Stimulated activated naive CD8-positive, alpha-beta T cell treated with anti-CD3 and anti-CD28 coated beads, Interleukin-15, Interleukin-2, amounts not matched to agents 100 U/mL and 50 U/mL, for 24 hours (primary cell): ENCODE results near the gene PXYLP1.
A peak's percentile ranks its signal among the peaks of the same experiment; 100 is the strongest.
"Not testable (repeated sequence)": the region's sequence is repeated elsewhere in the genome, so short reads cannot be mapped to it uniquely, and the experiment has no call there.

Experiments used
- ATAC-seq: fragments of 150-1000 bp; cut with Tn5 transposase; one replicate; pipeline ENCODE4 v1.10.0; 2021
- DNase-seq: peaks from one replicate; pipeline ENCODE4 v3.0.0; 2021

Gene PXYLP1

GRCh38 chr3:141294301-141294700 is 62.7 kb downstream of the PXYLP1 start:
- ATAC-seq (no peak), DNase-seq (no peak)

DNA sequence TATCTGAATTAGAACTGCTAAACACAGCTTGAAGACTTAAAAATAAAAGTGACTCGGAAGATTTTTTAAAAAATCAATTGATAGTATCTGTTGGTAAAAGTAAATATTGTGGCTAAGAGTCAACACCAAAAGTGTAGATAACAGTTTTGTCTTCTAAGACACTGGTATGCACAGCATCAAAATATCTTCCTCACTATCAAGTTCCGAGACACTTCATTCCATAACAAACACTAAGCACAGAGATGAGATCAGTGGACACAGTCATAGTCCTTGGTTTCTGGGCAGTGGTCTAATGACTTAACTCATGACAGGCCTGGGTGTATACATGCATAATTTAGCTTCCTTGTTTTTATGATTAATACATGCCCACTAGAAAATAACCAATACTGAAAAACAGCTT is 63.2 kb downstream of the PXYLP1 start:
- no peak for DNase-seq
- ATAC-seq, result peak; percentile 92

- ATAC-seq, DNase-seq: not testable (repeated sequence)
Measured at GRCh38 chr3:141300426-141300825, 68.8 kb downstream of the PXYLP1 start.

GRCh38 chr3:141302364-141303141 is 70.9 kb downstream of the PXYLP1 start:
- DNase-seq (no peak), ATAC-seq (no peak)

DNA sequence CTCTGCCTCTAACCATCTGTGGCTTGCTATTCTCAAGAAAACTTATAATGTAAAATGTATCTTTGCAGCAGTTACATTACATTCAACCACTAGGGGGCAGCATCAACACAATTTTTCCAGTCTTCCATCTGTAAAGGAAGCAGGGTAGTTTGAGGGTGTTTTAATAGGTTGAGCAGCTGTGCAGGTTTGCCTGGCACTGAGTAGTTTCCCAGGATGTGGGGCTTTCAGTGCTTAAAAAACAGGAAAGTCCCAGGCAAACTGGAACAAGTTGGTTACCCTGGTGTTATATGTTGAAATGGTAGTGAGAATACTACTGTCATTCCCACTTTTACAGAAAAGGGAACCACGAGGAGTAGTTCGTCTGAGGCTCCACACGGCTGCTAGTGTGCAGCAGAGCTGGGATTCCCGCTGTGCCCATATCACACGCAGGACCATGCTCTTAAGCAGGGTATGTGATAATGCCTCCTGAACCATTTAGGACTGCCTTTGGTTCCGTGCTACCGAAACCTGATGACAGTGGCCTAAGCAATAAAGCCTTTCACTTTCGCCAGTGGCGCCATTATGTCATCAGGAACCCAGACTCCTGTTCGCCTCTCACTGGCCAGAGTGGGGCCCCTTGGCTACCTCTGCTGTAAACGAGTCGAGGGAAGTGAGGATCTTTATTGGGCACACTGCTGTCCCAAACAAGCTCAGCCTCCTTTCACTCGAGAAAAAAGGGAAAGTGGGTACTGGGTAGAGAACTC is 72.0 kb downstream of the PXYLP1 start:
- ATAC-seq, result peak; percentile 38
- peak; percentile 67 for DNase-seq

DNA sequence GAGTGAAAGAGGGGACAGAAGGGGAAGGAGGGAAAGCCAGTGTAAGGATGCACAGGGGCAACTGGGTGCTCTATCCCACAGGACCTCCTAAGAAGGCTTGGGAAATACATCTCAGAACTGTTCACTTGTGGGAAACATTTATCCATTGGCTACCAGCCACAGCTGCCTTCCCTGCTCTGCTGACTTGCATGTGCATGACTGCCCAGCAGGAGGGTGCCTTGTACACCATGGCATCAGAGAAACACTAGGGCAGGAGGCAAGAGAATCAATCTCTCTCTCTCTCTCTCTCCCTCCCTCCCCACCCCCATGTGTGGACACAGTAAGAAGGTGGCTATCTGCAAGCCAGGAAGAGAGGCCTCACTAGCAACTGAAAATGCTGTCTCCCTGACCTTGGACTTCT is 73.8 kb downstream of the PXYLP1 start:
- DNase-seq, result no peak

GRCh38 chr3:141306276-141306675 is 74.7 kb downstream of the PXYLP1 start:
- DNase-seq (no peak), ATAC-seq (no peak)

More for the DNA sequence above, 73.8 kb downstream of the PXYLP1 start:
- ATAC-seq, result no peak

DNA sequence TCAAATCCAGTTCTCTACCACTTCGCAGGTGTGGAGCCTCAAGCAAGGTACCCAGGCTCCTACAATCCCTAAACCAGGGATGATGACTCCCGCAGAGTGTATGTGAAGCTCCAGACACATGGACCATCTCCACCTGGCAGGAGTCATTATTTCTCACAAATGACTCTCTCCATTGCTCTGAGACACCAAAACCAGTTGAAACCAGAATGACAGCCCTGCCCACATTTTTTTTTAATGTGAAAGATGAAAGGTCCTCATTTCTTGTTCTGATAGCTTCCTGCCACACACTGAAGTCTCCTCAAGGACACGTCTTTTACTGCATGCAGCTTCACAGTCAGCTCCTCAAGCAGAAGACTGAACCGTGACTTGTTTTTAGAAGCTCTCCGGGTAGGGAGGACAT is 75.3 kb downstream of the PXYLP1 start:
- ATAC-seq, result peak; percentile 4
- no peak for DNase-seq

GRCh38 chr3:141307351-141308059 is 75.9 kb downstream of the PXYLP1 start:
- ATAC-seq, result no peak
- peak; percentile 36 for DNase-seq

- DNase-seq, result no peak
Measured at GRCh38 chr3:141308588-141309218, 77.1 kb downstream of the PXYLP1 start.

DNA sequence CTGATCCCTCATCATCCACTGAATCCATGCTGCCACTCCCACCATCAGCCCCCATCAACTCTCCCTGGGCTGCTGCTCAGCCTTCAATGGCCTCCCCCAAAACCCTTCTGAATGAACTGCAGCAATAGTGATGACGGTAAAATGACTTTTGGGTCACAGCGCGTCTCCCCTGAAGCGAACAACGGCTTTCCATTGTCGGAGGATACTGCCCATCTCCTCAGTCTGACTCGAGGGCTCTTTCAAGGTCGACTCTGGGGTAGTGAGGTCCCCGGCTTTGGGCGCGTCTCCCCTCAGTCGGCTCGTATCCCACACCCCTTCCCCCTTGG is 79.5 kb downstream of the PXYLP1 start:
- peak; percentile 1 for ATAC-seq
- no peak for DNase-seq

More at GRCh38 chr3:141308588-141309218, 77.1 kb downstream of the PXYLP1 start:
- ATAC-seq, result no peak

GRCh38 chr3:141311496-141312353 is 80.1 kb downstream of the PXYLP1 start:
- peak; percentile 98 for DNase-seq
- peak; percentile 98 for ATAC-seq

- DNase-seq, result no peak
- ATAC-seq, result no peak
Measured at GRCh38 chr3:141312354-141313092, 80.9 kb downstream of the PXYLP1 start.

GRCh38 chr3:141313093-141313683 is 81.6 kb downstream of the PXYLP1 start:
- DNase-seq (no peak), ATAC-seq (no peak)

GRCh38 chr3:141314415-141314814 is 82.8 kb downstream of the PXYLP1 start:
- not testable (repeated sequence) for ATAC-seq, DNase-seq

- ATAC-seq, result no peak
- DNase-seq, result no peak
Measured at GRCh38 chr3:141316851-141317250, 85.2 kb downstream of the PXYLP1 start.

DNA sequence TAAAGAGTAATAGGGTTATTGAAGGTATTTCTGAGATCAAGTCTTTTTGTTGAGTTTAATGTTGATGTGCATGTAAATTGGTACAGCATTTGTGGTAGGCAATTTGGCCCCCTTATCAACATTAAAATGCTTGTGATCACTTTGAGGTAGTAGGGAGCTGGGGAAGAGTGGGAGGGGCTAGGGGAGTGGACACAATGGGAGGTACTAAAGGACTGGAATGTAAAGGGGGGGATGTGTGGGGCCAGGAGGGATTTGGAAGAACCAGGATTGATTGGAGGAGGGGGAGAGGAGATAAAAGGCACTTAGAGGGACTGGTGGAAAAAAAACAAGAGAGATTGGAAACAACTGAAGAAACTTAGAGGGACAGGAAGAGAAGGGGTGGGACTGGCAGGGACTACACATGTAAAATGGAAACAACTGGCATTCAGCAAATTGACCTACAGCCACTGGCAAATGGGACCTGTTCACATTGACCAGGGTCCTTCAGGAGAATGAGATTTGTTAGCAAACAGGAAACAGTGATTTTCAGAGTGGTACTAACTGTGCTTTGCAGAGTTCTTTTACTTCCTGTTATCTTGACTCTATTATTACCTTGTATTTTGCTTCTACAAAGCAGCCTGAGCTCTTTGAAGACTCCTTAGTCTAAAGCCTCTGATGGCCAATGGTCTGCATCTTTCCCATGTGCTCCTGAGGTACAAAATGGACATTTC is 88.9 kb downstream of the PXYLP1 start:
- no peak for ATAC-seq

GRCh38 chr3:141321109-141321497 is 89.5 kb downstream of the PXYLP1 start:
- DNase-seq, result no peak
- ATAC-seq, result no peak

More for the DNA sequence above, 88.9 kb downstream of the PXYLP1 start:
- DNase-seq, result no peak

DNA sequence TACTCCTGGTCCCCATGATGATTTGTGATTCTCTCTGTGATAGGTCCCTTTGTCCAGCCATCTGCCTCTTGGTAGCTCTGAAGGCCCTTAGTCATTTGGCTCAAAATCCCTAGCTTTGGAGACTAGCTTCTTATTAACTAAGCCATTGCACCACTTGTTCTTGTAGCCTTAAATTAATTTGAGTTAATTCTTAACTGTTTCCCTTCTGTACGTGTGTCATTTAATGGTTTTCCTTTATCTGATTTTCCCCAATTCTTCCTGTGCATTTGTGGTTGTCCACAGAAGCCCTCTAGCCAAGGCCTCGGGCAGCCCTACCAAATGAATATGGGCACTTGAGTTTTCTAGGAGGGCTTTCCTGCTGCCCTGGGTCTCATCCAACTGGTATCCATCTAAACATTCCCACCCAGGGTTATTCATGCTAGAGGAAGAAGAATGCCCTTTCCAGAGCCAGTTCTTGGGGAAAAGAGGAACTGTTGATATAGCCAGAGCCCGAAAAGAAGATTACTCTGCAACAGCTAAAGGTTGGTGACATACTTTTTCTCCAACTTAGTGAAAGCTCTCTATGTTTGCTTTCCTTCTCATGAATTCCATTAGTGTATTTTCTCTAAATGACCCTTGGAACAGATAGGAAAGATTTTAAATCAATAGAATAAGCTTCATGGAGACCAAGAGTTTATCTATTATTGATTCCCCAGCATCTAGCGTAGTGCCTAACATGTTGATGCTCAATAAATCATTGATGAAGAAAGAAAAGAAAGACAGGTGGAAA is 92.5 kb downstream of the PXYLP1 start:
- no peak for ATAC-seq

More for the DNA sequence above, 92.5 kb downstream of the PXYLP1 start:
- DNase-seq, result no peak
